Measurements from ENCODE around the gene TTC29. TPM values are rescaled to one million over a fixed set of nuclear protein-coding genes. Genes with fewer than 3 reads are reported as not detected.

Gene TTC29
- total and polyA plus RNA-seq, 2 donors (not counting 1 experiment from before 2014, with no cell fraction given), result 0.03 TPM; not detected in 1

- H3K4me2 ChIP-seq (ENCODE audit: extremely low read depth, insufficient read depth, low read length), result no peak overlapping the region
- no peak overlapping the region for H2AFZ ChIP-seq (ENCODE audit: low read length)
- H3K4me1 ChIP-seq (ENCODE audit: control insufficient read depth, extremely low read depth, insufficient read depth, low read length), result no peaks in the 10 kb centered on the region
- DNase-seq (ENCODE audit: low read depth in 2 of 2), result no peak
- no peaks in the 10 kb centered on the region for H4K20me1 ChIP-seq (ENCODE audit: control insufficient read depth, extremely low read depth, insufficient read depth, low read length)
- H3K79me2 ChIP-seq (ENCODE audit: control insufficient read depth, insufficient read depth, low read length), result no peaks in the 10 kb centered on the region
- no peak overlapping the region for H3K4me3 ChIP-seq (replicated peaks in 1 of 4; ENCODE audit: control extremely low read depth in 1 of 4, insufficient read depth in 1 of 4, low read depth in 3 of 4, low read length in 4 of 4)
- TF ChIP-seq EZH2 (IDR thresholded peaks at IDR 0.05; ENCODE audit: low read length, missing control alignments) (no peak), CTCF (conservative IDR thresholded peaks at IDR 0.05 in 1 of 2, IDR thresholded peaks at IDR 0.05 in 1 of 2; ENCODE audit: low read depth in 1 of 2, low read length in 2 of 2) (no peak)
- H3K27ac ChIP-seq (ENCODE audit: insufficient read depth, low read length), result no peak overlapping the region
- H3K9ac ChIP-seq (ENCODE audit: insufficient read depth, low read length), result no peak overlapping the region
- H3K36me3 ChIP-seq (ENCODE audit: control insufficient read depth, insufficient read depth, low read length), result no peaks in the 10 kb centered on the region
- no peaks in the 10 kb centered on the region for H3K9me3 ChIP-seq (ENCODE audit: control insufficient read depth, insufficient read depth, low read depth, low read length)
- H3K27me3 ChIP-seq (ENCODE audit: control insufficient read depth, insufficient read depth, low read length), result no peaks in the 10 kb centered on the region
Observed at GRCh38 chr4:146661367-146661766, 284.3 kb downstream of the TTC29 start.

Measured in fibroblast of lung (primary cell).